Adrenal gland (tissue), 12 donors: ENCODE results near the gene PHACTR3. TPM values are rescaled to one million over a fixed set of nuclear protein-coding genes. Genes with fewer than 3 reads are reported as not detected.
A peak's percentile ranks its signal among the peaks of the same experiment; 100 is the strongest.

Experiments
- DNase-seq, 7 donors: peaks; one replicate each; pipeline ENCODE4 v3.0.0-alpha.2; 2019 to 2020
- H3K27ac ChIP-seq, 5 donors: fragments of 200-600 bp; sonication (generic) in 4 of 5; 1 replicate in 3 of 5; 2 replicates in 2 of 5; pipeline versions ENCODE4 v1.5.1 to v1.8.0; 2016 to 2020; ENCODE audit warnings: mild to moderate bottlenecking in 1 of 5
- H3K27me3 ChIP-seq: fragments of 200-600 bp; 2 replicates; pipeline ENCODE4 v1.8.0; 2021
- H3K36me3 ChIP-seq, 2 donors: fragments of 200-600 bp; replicated peaks in 1 of 2; 1 replicate in 1 of 2; 2 replicates in 1 of 2; pipeline versions ENCODE4 v1.5.1 to v1.8.0; 2018 to 2022
- H3K4me1 ChIP-seq, 2 donors: fragments of 200-600 bp; replicated peaks in 1 of 2; 1 replicate in 1 of 2; 2 replicates in 1 of 2; pipeline versions ENCODE4 v1.5.1 to v1.8.0; 2018 to 2021
- H3K4me3 ChIP-seq, 4 donors: fragments of 200-600 bp; sonication (generic) in 3 of 4; one replicate each; pipeline ENCODE4 v1.5.1; 2016 to 2018
- H3K9me3 ChIP-seq, 3 donors: fragments of 200-600 bp; sonication (generic) in 1 of 3; replicated peaks in 1 of 3; 1 replicate in 2 of 3; 2 replicates in 1 of 3; pipeline versions ENCODE4 v1.5.1 to v1.8.0; 2016 to 2021
- CTCF ChIP-seq, 6 experiments: fragments of 450-650 bp in 4 of 6; fragments of 200-600 bp in 2 of 6; sonication (generic) in 1 of 6; IDR thresholded peaks; 1 replicate in 5 of 6; 2 replicates in 1 of 6; pipeline versions ENCODE4 v1.5.1 to v1.8.0; 2016 to 2021; ENCODE audit warnings: antibody characterized with exemption in 6 of 6, mild to moderate bottlenecking in 2 of 6, moderate library complexity in 1 of 6
- POLR2A ChIP-seq, 2 donors: fragments of 450-650 bp; IDR thresholded peaks; one replicate each; pipeline ENCODE4 v1.6.1; 2017; ENCODE audit warnings: antibody characterized with exemption in 2 of 2, mild to moderate bottlenecking in 2 of 2, moderate library complexity in 1 of 2
- WGBS, 4 donors: extraction: QIAGEN DNeasy Blood & Tissue Kit in 2 of 4; methylation state at CpG; one replicate each; pipeline versions ENCODE4 v1.1.5 to v1.1.7; 2013 to 2017; 5-methylcytosine and 5-hydroxymethylcytosine counted together
- intact Hi-C, 2 donors: fragments of 100-400 bp; cut with DNase I; formaldehyde crosslinking; loops; one replicate each; pipeline versions ENCODE4 v1.14.1 to v1.15.0; 2022 to 2023
- polyA plus RNA-seq, 3 donors: library from polyadenylated mRNA; stranded (reverse); fragments of 200-250 nt in 2 of 3; fragments of 350-450 nt in 1 of 3; fragmentation: Illumina TruSeq in 1 of 3; extraction: RNeasy Lipid Tissue Mini Kit (QIAGEN cat#74804) in 1 of 3; gene quantifications; one replicate each; pipeline ENCODE4 v1.2.3, GENCODE V29; 2013 to 2014
- total RNA-seq, 9 donors: library from RNA; depleted of rRNA in 4 of 9; stranded (reverse); fragments of >200 nt in 4 of 9; fragments of 120-200 nt in 1 of 9; fragmentation: NEBNext Ultra II Directional in 1 of 9; extraction: Animal tissue kit (Norgen Biotek cat#: 25700) in 1 of 9; gene quantifications; one replicate each; pipeline versions ENCODE4 v1.1.0 to v1.2.4, GENCODE V29; 2013 to 2023
- donor health status: healthy with polysubstance abuse.
- donor health status: Bipolar disorder and iron deficiency.
- donor health status: DM: yes; HTN: yes; CAD: no.
- donor health status: DM: no; HTN: no; CAD: no.
- donor health status: DM: no; HTN: no; CAD: no.
- donor health status: DM: yes; HTN: yes; CAD: no.

The PHACTR3 gene
- total and polyA plus RNA-seq, 12 donors, result 0.17 to 4.5 (median 0.81) TPM

- no peak for TF ChIP-seq CTCF (IDR thresholded peaks at IDR 0.05)
- no peak for TF ChIP-seq POLR2A (IDR thresholded peaks at IDR 0.05)
- Histone ChIP-seq H3K4me1 (no peaks in the 10 kb centered on the region), H3K9me3 (no peaks in the 10 kb centered on the region), H3K27ac (no peak overlapping the region), H3K27me3 (no peaks in the 10 kb centered on the region), H3K36me3 (no peaks in the 10 kb centered on the region), H3K4me3 (no peak overlapping the region)
- no peak for DNase-seq
- intact Hi-C loops, result no loop called here
- WGBS, 4 donors, result 70 to 78% (median 73%) methylated on average over 9 to 10 of the region's 10 CpGs
Observed at GRCh38 chr20:59673998-59674445, 69.7 kb downstream of the PHACTR3 start.

GRCh38 chr20:59676126-59676850, 71.9 kb downstream of the PHACTR3 start:
- intact Hi-C loops, result no loop called here
- peak in 1 of 7 donors; percentile 5 for DNase-seq
- H3K9me3 ChIP-seq, result no peaks in the 10 kb centered on the region
- no peak overlapping the region for H3K4me3 ChIP-seq
- H3K4me1 ChIP-seq, result no peaks in the 10 kb centered on the region
- H3K36me3 ChIP-seq, result no peaks in the 10 kb centered on the region
- H3K27ac ChIP-seq, result no peak overlapping the region
- no peak for TF ChIP-seq CTCF (IDR thresholded peaks at IDR 0.05)
- TF ChIP-seq POLR2A (IDR thresholded peaks at IDR 0.05), result no peak
- 41 to 57% (median 51%) methylated on average over 8 to 11 of the region's 11 CpGs for WGBS, 4 donors
- H3K27me3 ChIP-seq, result no peaks in the 10 kb centered on the region

- Histone ChIP-seq H3K27me3 (no peaks in the 10 kb centered on the region), H3K27ac (no peak overlapping the region), H3K9me3 (no peaks in the 10 kb centered on the region), H3K4me1 (no peaks in the 10 kb centered on the region), H3K36me3 (no peaks in the 10 kb centered on the region), H3K4me3 (no peak overlapping the region)
- intact Hi-C loops, result no loop called here
- no peak for DNase-seq
- 13 to 27% (median 18%) methylated on average over 4 of the region's 4 CpGs for WGBS, 4 donors
- TF ChIP-seq CTCF (IDR thresholded peaks at IDR 0.05) (no peak), POLR2A (IDR thresholded peaks at IDR 0.05) (no peak)
Observed at GRCh38 chr20:59676851-59677182, 72.5 kb downstream of the PHACTR3 start.

DNA sequence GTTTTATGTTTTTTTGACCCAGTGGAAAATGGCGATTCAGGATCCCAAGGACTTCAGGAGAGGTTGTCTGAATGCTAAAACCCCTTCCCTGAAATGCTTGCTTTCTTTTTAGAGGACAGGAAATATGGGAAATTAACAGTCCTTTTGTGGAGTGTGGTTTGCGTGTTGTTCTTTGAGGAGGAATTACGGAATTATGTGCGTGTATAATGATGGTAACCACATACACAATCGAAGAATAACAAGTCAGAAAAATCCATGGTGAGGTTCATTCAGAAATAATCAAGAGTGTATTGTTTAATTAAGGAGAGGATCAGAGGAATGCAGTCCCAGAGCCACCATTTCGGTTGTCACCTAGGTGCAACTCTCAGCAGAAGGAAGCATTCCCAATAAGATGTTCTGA, 73.2 kb downstream of the PHACTR3 start:
- no peak for TF ChIP-seq CTCF (IDR thresholded peaks at IDR 0.05)
- TF ChIP-seq POLR2A (IDR thresholded peaks at IDR 0.05), result no peak
- Histone ChIP-seq H3K9me3 (no peaks in the 10 kb centered on the region), H3K4me1 (no peaks in the 10 kb centered on the region), H3K27ac (no peak overlapping the region), H3K27me3 (no peaks in the 10 kb centered on the region), H3K4me3 (no peak overlapping the region), H3K36me3 (no peaks in the 10 kb centered on the region)
- intact Hi-C loops, result no loop called here
- WGBS, 4 donors, result 76 to 86% (median 81%) methylated on average over 6 of the region's 6 CpGs
- no peak for DNase-seq
